HepG2 (cell line): Measurements from ENCODE around the gene F12.

Experiments used
- ATF2 ChIP-seq: sonication (generic); formaldehyde crosslinking; IDR thresholded peaks from 2 replicates; pipeline ENCODE4 v1.4.0; 2020; ENCODE audit warnings: missing genetic modification reagents
- EZH2 ChIP-seq: conservative IDR thresholded peaks from 2 replicates; pipeline ENCODE4 v1.6.1; 2012; ENCODE audit warnings: mild to moderate bottlenecking, low read depth, low read length, moderate library complexity
- FOXJ3 ChIP-seq: sonication (generic); formaldehyde crosslinking; IDR thresholded peaks from 2 replicates; pipeline ENCODE4 v1.4.0; 2020; ENCODE audit warnings: missing genetic modification reagents, mild to moderate bottlenecking, borderline replicate concordance
- IKZF1 ChIP-seq: fragments of 450-650 bp; IDR thresholded peaks from 2 replicates; pipeline ENCODE4 v1.7.1; 2016
- IRX3 ChIP-seq: sonication (generic); formaldehyde crosslinking; IDR thresholded peaks from 2 replicates; pipeline ENCODE4 v1.8.1; 2023; ENCODE audit warnings: mild to moderate bottlenecking, low read depth, missing genetic modification reagents, borderline replicate concordance
- MAX ChIP-seq: IDR thresholded peaks from 2 replicates; pipeline ENCODE4 v1.6.1; 2012; ENCODE audit warnings: inconsistent platforms
- POLR2AphosphoS2 ChIP-seq: IDR thresholded peaks from 2 replicates; pipeline ENCODE4 v1.6.1; 2011; ENCODE audit warnings: low read depth, low read length, improper control_type of control experiment
- PRDM10 ChIP-seq: sonication (generic); formaldehyde crosslinking; IDR thresholded peaks from 2 replicates; pipeline ENCODE4 v1.4.0; 2020; ENCODE audit warnings: low read depth, missing genetic modification reagents
- TCF7 ChIP-seq: sonication (generic); IDR thresholded peaks from 2 replicates; pipeline ENCODE4 v1.6.1; 2016; ENCODE audit warnings: antibody characterized with exemption, low read depth
- TEAD3 ChIP-seq: optimal IDR thresholded peaks from 2 replicates; pipeline ENCODE3; 2016; ENCODE audit warnings: borderline replicate concordance
- THAP8 ChIP-seq: sonication (generic); formaldehyde crosslinking; IDR thresholded peaks from 2 replicates; pipeline ENCODE4 v1.5.1; 2020; ENCODE audit warnings: missing genetic modification reagents, mild to moderate bottlenecking, borderline replicate concordance
- ZNF331 ChIP-seq: sonication (generic); formaldehyde crosslinking; IDR thresholded peaks from 2 replicates; pipeline ENCODE4 v1.4.0; 2020; ENCODE audit warnings: missing genetic modification reagents
- ZNF431 ChIP-seq: sonication (generic); formaldehyde crosslinking; IDR thresholded peaks from 2 replicates; pipeline ENCODE4 v1.9.0; 2022; ENCODE audit warnings: missing genetic modification reagents, low read depth, mild to moderate bottlenecking, borderline replicate concordance
- ZNF781 ChIP-seq: sonication (generic); formaldehyde crosslinking; IDR thresholded peaks from 2 replicates; pipeline ENCODE4 v1.5.1; 2020; ENCODE audit warnings: borderline replicate concordance, mild to moderate bottlenecking, missing genetic modification reagents; ENCODE audit errors: not compliant biosample characterization

GRCh38 chr5:177368869-177369644 lies 40.3 kb downstream of the F12 start:
- no peak for TF ChIP-seq ZNF431 (CRISPR knock-in tag)
- no peak for TF ChIP-seq IRX3 (CRISPR knock-in tag)
- no peak for TF ChIP-seq ATF2
- no peak for TF ChIP-seq TCF7
- TF ChIP-seq IKZF1 = no peak
- no peak for TF ChIP-seq PRDM10 (CRISPR knock-in tag)
- TF ChIP-seq MAX = no peak
- TF ChIP-seq TEAD3 (CRISPR knock-in tag) = no peak
- no peak for TF ChIP-seq ZNF331 (CRISPR knock-in tag)
- no peak for TF ChIP-seq ZNF781
- no peak for TF ChIP-seq THAP8 (CRISPR knock-in tag)
- TF ChIP-seq POLR2AphosphoS2 = no peak
- no peak for TF ChIP-seq EZH2
- no peak for TF ChIP-seq FOXJ3
